Neural crest cell (in vitro differentiated cells): Measurements from ENCODE around the gene ANKDD1B. TPM values are rescaled to one million over a fixed set of nuclear protein-coding genes. Genes with fewer than 3 reads are reported as not detected.
A peak's percentile ranks its signal among the peaks of the same experiment; 100 is the strongest.

Source experiments
- DNase-seq: peaks from one replicate; pipeline ENCODE4 v3.0.0; 2021; ENCODE audit warnings: low read depth, mixed read lengths, low spot score
- H3K27ac Mint-ChIP-seq: one replicate; pipeline ENCODE4 v1.8.0; 2021; ENCODE audit warnings: mild to moderate bottlenecking, mixed read lengths; ENCODE audit not compliant: unreplicated experiment
- H3K27me3 Mint-ChIP-seq: 2 replicates; pipeline ENCODE4 v1.8.0; 2021; ENCODE audit warnings: low read depth, mild to moderate bottlenecking, mixed read lengths
- H3K36me3 Mint-ChIP-seq: 2 replicates; pipeline ENCODE4 v1.8.0; 2021; ENCODE audit warnings: low read depth, mild to moderate bottlenecking, mixed read lengths
- H3K4me1 Mint-ChIP-seq: 2 replicates; pipeline ENCODE4 v1.8.0; 2021; ENCODE audit warnings: mixed read lengths
- H3K4me3 Mint-ChIP-seq: one replicate; pipeline ENCODE4 v1.8.0; 2021; ENCODE audit warnings: mild to moderate bottlenecking, mixed read lengths
- H3K9me3 Mint-ChIP-seq: 2 replicates; pipeline ENCODE4 v1.8.0; 2021; ENCODE audit warnings: mixed read lengths
- CTCF ChIP-seq: fragments of 200-600 bp; sonication (generic); conservative IDR thresholded peaks from 2 replicates; pipeline ENCODE4 v1.5.0; 2021; ENCODE audit warnings: antibody characterized with exemption, mild to moderate bottlenecking
- total RNA-seq: library from RNA; stranded (reverse); gene quantifications from 2 replicates; pipeline ENCODE4 v1.2.1, GENCODE V29; 2021

The ANKDD1B gene
- total RNA-seq, 1 donor from 2014 or later = 0.28 TPM

- Mint-ChIP-seq H3K27ac (no peak overlapping the region), H3K4me3 (no peak overlapping the region)
Measured at GRCh38 chr5:75662061-75662460, 50.8 kb downstream of the ANKDD1B start.

GRCh38 chr5:75663579-75664284 is 52.5 kb downstream of the ANKDD1B start:
- no peak for DNase-seq
- Mint-ChIP-seq H3K4me1 (peaks cover 19% of the 10 kb centered on the region), H3K36me3 (no peaks in the 10 kb centered on the region), H3K27me3 (no peaks in the 10 kb centered on the region), H3K27ac (no peak overlapping the region), H3K4me3 (no peak overlapping the region), H3K9me3 (no peaks in the 10 kb centered on the region)
- no peak for TF ChIP-seq CTCF

More at GRCh38 chr5:75662061-75662460, 50.8 kb downstream of the ANKDD1B start:
- Mint-ChIP-seq H3K9me3 (no peaks in the 10 kb centered on the region), H3K4me1 (peaks cover 15% of the 10 kb centered on the region), H3K27me3 (no peaks in the 10 kb centered on the region), H3K36me3 (no peaks in the 10 kb centered on the region)
- DNase-seq = no peak
- no peak for TF ChIP-seq CTCF

- Mint-ChIP-seq H3K4me1 (peaks cover 19% of the 10 kb centered on the region), H3K4me3 (no peak overlapping the region), H3K9me3 (no peaks in the 10 kb centered on the region), H3K27ac (no peak overlapping the region), H3K36me3 (no peaks in the 10 kb centered on the region), H3K27me3 (no peaks in the 10 kb centered on the region)
- no peak for TF ChIP-seq CTCF
- no peak for DNase-seq
Measured at GRCh38 chr5:75664979-75665378, 53.7 kb downstream of the ANKDD1B start.

- no peak for DNase-seq
- no peak overlapping the region for H3K4me3 Mint-ChIP-seq
- no peak for TF ChIP-seq CTCF
- peaks cover 19% of the 10 kb centered on the region for H3K4me1 Mint-ChIP-seq
- no peaks in the 10 kb centered on the region for H3K9me3 Mint-ChIP-seq
- H3K27me3 Mint-ChIP-seq = no peaks in the 10 kb centered on the region
- H3K36me3 Mint-ChIP-seq = no peaks in the 10 kb centered on the region
- no peak overlapping the region for H3K27ac Mint-ChIP-seq
Measured at GRCh38 chr5:75666801-75667200, 55.5 kb downstream of the ANKDD1B start.

- no peaks in the 10 kb centered on the region for H3K36me3 Mint-ChIP-seq
- no peaks in the 10 kb centered on the region for H3K27me3 Mint-ChIP-seq
- no peak overlapping the region for H3K27ac Mint-ChIP-seq
- H3K4me1 Mint-ChIP-seq = peaks cover 19% of the 10 kb centered on the region
- TF ChIP-seq CTCF = peak; percentile 17
- H3K4me3 Mint-ChIP-seq = no peak overlapping the region
- DNase-seq = no peak
- H3K9me3 Mint-ChIP-seq = no peaks in the 10 kb centered on the region
Measured at GRCh38 chr5:75667586-75667985, 56.3 kb downstream of the ANKDD1B start.
